HG03558 (cell line): ENCODE data around the gene MT1G.
"Not testable (repeated sequence)": the region's sequence is repeated elsewhere in the genome, so short reads cannot be mapped to it uniquely, and the experiment has no call there.

ENCODE experiments used
- ATAC-seq: cut with Tn5 transposase; IDR thresholded peaks from one replicate; pipeline ENCODE4 v1.9.1; 2021; ENCODE audit warnings: moderate number of reproducible peaks; ENCODE audit not compliant: unreplicated experiment; ENCODE audit errors: extremely low read depth

MT1G gene

GRCh38 chr16:56669005-56669839 lies 1.4 kb upstream of the MT1G start, which contains the start of gene MT1H:
MT1H (plus strand) TSS chr16:56669814; CDS start chr16:56669885, 71 bp downstream.
- ATAC-seq: no peak

DNA sequence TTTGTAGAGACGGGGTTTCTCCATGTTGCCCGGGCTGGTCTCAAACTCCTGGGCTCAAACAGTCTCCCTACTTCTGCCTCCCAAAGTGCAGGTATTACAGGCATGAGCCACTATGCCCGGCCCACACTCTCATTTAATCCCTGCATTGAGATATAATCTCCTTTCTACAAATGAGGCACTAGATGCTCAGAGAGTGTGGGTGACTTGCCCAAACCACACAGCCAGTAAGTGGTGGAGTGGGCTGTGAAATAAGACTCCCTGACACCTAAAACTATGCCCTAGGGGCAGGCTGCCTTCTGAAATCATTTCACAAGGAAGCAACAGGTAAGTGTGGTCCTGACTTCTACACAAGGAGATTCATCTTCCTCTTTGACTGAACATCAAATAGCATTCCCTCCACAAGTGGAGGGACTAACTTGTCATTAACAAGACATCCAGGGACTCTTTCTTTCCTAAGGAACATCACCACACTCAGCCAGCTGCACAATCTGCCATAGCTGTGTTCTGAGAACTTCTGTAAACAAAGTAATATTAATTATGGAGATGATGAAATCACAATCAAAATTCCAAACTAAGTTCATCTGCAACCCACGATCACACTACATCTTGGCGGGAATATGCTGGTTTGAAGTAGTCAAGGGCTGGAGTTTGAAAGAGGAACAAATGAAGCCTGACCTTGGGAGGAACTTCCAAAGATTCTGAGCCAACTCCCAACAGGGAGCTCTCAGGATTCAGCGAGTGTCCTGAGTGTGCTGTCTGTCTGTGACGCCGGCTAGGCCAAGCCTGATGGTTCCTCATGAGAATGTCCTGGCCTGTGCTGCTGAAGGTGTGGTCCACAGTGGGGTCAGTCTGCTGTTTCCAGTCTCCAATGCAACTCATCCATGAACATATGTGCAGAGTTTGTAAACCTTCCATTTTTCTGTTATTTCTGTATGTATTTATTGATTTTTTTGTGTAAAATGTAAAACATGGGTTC lies 2.3 kb downstream of the MT1G start:
- not testable (repeated sequence) for ATAC-seq

- no peak for ATAC-seq
These were observed 3.4 kb downstream of the MT1G start for GRCh38 chr16:56664506-56664905.

GRCh38 chr16:56662357-56663354 lies 5.2 kb downstream of the MT1G start:
- ATAC-seq: no peak

DNA sequence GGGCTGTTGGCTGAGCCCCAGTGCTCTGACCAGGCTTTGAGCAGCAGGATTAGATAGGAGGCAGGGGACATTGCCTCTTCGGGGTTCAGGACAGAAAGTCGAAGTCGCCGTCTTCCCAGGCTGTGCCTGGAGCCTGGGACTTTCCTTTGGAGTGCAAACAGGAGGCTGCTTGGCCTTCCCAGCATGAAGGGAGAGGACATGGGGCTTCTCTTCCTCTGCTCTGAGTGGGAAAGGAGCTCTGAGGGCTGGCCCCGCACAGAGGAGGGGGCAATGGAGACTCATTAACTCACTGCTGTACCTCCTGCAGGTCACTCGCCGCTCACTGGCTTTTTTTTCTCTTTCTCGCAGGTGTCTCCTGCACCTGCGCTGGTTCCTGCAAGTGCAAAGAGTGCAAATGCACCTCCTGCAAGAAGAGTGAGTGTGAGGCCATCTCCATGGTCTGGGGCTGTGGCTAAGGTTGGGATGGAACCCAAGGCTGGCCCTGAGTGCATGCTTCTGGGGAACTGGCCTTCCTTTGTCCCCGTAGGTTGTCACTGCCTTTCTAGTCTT lies 9.5 kb downstream of the MT1G start:
- no peak for ATAC-seq

- ATAC-seq: no peak
These were observed 10.1 kb downstream of the MT1G start, which contains the start of gene MT1F for GRCh38 chr16:56657555-56658326. MT1F (plus strand) TSS chr16:56657959; CDS start chr16:56658059, 100 bp downstream.

DNA sequence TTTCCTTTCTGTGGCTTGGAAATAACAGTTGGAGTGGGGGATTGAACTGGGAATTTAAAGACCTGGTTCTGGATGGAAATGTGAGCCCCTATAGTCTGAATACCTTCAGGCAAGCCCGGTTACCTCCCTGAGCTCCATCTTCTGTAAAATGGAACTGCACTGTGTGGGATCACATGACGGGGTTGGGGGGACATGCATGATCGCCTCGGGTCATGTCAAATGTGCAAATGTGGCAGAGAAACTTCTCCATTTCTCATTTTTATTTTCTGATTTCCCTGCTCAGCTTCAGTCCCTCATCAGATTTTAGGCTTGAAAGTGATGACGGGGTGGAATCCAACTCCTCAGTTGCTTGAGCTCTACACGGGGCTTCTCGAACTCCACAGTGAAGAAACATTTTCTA lies 14.6 kb downstream of the MT1G start:
- ATAC-seq: no peak

DNA sequence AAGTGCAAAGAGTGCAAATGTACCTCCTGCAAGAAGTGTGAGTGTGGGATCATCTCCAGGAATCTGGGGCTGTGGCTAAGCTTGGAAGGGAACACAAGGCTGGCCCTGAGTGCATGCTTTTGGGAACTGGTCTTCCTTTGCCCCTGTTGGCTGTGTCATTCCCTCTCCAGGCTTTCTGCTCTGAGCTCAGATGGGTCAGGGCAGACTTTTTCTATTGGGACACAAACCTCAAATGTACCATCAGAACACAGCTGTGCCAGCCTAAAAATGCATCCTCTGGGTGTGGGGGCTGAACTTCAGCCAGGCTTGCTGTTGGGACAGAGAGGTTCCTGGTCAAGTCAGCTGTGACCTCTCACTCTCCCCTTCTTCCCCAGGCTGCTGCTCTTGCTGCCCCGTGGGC lies 15.3 kb downstream of the MT1G start:
- no peak for ATAC-seq

DNA sequence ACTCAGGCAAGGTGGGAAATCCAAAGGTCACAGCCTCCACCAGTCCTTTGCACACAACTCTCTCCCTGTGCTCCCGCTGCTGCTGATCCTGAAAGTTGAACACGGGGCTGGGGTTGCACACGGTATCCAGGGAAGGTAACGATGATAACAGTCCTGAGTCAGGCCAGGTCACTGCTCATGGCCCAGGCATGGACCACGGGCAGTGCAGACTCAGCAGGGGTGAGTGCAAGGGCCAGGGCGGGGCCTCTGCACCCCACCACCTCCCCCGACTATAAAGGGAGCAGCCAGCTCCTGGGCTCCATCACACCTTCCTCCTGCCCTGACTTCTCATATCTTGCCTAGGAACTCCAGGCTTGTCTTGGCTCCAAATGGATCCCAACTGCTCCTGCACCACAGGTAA lies 16.3 kb downstream of the MT1G start, which contains the start of gene MT1B:
Gene MT1B, plus strand, starts transcription at position 301 of the 400 bp plus-strand sequence. Its CDS starts 68 bp downstream, at position 369.
- ATAC-seq: no peak

GRCh38 chr16:56649820-56650219 lies 18.0 kb downstream of the MT1G start:
- no peak for ATAC-seq

DNA sequence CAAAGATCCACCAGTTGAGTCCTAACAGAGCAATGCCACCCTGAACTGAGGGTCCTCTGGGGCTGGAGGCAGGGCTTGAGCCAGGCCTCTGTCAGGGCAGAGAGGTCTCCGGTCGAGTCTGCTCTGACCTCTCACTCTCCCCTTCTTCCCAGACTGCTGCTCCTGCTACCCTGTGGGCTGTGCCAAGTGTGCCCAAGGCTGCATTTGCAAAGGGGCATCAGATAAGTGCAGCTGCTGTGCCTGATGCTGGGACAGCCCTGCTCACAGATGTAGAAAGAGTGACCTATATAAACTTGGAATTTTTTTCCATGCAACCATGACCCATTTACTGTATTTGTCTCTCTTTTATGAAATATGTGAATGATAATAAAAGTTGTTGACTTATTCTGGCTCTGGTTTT lies 18.6 kb downstream of the MT1G start:
- ATAC-seq: no peak

DNA sequence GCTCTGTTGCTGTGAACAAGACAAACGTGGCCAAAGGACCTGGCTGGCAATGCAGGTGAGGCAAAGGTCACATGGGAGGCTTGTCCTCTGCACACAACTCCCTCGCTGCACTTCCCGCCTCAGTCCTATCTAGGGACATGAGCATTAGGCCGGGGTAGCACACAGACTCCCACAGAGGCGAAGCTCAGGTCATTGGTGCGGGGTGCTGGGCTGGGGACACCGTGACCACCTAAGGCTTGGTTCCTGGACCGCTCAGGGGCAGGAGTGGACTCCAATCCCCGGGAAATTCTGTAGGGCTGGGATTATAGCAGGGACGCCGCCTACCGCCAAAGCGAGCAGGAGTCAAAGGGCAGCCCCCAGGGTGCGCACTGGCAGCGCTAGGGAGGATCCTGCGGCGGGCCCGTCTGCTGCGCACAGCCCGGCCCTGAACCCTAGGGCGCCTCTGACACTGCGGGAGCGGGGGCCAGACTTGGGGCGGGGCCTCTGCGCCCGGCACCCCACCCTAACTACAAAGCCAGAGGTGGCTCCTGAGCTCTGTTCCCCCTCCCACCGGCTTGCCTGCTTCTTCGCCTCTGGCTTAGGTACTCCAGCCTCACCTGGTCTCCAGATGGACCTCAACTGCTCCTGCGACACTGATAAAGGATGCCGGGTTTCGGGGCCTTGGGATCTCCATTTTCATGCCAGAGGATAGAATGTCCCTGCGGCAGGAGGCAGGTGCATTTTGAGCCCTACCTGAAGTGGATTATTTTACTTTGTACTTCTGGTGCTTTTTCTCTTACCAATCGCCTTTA lies 20.0 kb downstream of the MT1G start:
- no peak for ATAC-seq

DNA sequence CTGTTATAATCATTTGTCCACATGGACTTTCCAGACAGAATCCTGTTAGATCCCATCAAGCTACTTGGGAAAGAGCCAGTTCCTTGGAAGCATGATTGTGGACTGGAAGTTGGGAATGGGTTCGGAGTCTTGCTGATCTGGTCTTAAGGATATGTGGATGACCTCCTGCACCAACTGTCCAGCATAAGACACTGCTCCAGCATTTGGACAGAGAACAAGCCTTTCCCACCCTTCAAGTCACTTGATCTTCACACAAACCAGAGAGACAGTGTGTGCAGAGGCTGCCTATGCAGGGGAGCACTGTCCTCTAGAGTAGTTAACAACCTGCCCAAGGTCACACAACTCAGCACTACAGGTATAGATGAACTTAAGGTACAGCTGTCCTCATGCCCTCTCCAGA lies 22.0 kb downstream of the MT1G start:
- ATAC-seq: no peak

DNA sequence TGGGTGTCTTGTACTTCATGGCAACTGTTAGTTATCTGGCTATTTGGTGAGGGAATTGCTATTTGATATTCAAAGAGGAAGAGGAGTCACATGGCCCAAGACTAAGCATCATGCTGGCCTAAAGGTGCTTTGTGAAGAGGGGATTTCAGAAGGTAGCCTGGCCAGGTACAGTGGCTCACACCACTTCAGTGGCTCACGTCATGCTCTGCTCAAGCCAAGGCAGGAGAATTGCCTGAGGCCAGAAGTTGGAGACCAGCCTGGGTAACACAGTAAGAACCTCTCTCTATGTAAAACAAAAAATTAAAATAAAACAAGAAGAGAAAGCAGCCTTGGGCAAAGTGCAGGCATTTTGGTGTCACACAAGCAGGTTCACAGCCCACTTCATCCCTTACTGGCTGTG lies 22.6 kb downstream of the MT1G start:
- no peak for ATAC-seq

- ATAC-seq: no peak
These were observed 24.0 kb downstream of the MT1G start for GRCh38 chr16:56643833-56644232.

DNA sequence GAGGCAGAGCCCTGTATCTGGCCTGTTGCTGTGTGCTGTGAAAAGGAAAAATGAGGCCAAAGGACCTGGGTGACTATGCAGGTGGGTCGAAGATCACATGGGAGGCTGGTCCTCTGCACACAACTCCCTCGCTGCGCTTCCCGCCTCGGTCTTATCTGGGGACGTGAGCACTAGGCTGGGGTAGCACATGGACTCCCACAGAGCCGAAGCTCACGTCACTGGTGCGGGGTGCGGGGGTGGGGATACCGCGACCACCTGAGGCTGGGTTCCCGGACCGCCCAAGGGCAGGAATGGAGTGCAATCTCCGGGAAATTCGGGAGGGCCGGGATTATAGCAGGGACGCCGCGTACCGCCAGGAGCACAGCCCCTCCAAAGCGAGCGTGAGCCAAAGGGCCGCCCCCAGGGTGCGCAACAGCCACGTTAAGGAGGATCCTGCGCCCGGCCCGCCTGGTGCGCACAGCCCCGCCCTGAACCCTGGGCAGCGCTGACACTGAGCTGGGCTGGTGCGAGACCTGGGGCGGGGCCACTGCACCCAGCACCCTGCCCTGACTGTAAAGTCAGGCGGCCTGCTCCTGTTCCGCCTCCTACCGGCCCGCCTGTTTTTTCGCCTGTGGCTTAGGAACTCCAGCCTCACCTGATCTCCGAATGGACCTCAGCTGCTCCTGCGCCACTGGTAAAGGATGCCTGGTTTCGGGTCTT lies 24.6 kb downstream of the MT1G start:
- no peak for ATAC-seq

DNA sequence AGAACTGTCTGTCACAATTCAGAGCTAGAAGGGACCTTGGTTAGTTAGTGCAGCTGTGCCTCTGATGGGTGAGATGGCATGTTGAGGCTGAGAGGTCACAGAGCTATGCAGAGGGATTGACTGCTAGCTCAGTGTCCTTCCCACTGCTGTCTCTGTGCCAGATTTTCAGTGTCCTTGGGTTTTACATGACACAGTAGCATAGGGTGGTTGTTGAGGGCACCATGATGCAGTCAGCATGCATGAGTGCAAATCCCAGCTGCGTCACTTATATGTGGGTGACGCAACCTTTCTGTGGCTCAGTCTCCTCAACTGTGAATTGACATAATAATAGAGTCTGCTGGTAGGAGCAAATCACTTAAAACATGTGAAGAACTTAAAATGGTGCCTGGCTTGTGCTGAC lies 26.7 kb downstream of the MT1G start:
- ATAC-seq: no peak
